Measurements from ENCODE around the gene NFS1.
"Not testable (repeated sequence)": the region's sequence is repeated elsewhere in the genome, so short reads cannot be mapped to it uniquely, and the experiment has no call there.

Gene NFS1

DNA sequence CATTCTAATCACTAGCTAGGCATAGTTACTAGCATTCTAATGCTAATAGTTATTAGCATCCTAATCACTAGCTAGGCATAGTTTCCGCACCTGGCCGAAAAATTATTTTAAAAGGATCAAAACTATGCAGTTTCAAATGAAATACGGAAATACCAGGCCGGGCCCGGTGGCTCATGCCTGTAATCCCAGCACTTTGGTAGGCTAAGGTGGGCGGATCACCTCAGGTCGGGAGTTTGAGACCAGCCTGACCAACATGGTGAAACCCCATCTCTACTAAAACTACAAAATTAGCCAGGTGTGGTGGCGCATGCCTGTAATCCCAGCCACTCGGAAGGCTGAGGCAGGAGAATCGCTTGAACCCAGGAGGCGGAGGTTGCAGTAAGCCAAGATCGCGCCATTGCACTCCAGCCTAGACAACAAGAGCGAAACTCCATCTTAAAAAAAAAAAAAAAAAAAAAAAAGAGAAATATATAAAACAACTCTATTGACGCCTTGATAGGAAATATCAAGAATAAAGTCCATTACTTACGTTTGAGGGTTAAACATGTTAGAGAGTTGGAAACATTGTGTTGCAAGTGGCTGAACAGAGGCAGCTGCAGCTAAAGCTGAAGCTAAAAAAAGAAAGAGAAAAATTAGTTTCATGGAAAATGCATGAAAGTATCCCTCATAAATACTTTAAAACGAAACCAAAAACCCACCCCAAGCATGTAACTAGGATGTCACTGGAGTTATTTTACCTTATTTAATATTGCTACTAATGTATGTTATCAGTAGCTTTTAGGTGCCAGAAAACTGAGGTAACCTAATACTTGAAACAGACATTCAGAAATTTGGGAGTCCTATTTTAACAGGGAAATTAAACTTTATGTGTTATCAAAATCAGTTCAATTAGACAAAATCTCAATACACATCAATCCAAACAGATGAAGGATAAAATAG, 7.7 kb upstream of the NFS1 start:
- not testable (repeated sequence) for DNase-seq

DNA sequence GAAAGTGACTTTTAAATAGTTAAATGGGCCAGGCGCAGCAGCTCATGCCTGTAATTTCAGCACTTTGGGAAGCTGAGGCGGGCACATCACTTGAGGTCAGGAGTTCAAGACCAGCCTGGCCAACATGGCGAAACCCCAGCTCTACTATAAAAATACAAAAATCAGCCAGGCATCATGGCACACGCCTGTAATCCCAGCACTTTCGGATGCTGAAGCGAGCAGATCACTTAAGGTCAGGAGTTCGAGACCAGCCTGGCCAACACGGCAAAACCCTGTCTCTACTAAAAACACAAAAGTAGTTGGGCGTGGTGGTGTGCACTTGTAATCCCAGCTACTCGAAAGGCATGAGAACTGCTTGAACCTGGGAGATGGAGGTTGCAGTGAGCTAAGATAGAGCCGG, 6.7 kb upstream of the NFS1 start:
- not testable (repeated sequence) for DNase-seq

GRCh38 chr20:35704514-35705261, 5.5 kb upstream of the NFS1 start:
- DNase-seq = no peak

DNA sequence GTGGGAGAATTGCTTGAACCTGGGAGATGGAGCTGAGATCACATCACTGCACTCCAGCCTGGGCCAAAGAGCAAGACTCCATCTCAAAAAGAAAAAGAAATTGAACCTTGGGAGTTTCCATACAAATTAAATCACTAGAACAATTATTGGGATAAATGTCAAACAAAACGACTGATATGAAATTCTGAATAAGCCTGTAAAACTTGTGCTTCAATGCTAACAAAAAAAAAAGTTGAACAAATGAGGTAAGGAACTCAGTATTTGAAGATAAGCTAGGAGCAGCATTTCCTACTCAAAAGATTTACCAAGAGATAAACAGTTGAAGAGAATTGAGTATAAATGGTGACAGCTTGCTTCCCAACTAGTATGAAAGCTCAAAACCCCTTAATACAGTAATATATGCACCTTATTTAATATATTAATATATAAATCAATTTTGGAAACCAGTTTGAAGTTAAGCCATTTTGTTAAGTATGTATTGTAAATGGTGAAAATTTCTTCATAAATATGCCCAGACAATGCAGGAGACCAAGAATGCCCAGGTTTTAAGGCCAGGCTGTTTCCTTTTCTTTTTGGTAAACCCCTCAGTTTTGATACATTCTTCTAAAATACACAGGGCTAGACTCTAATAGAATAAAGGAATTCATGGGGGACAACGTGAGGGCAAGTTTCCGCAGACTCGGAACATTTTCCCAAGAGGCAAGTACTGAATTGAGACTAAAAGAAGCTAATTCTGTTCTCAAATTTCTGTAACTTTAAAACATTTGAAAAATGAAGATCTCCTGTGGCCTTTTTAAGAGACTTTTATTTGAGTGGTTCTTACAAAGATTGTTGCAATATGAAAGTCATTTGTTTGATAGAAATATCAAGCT, 3.9 kb upstream of the NFS1 start:
- no peak for DNase-seq

DNA sequence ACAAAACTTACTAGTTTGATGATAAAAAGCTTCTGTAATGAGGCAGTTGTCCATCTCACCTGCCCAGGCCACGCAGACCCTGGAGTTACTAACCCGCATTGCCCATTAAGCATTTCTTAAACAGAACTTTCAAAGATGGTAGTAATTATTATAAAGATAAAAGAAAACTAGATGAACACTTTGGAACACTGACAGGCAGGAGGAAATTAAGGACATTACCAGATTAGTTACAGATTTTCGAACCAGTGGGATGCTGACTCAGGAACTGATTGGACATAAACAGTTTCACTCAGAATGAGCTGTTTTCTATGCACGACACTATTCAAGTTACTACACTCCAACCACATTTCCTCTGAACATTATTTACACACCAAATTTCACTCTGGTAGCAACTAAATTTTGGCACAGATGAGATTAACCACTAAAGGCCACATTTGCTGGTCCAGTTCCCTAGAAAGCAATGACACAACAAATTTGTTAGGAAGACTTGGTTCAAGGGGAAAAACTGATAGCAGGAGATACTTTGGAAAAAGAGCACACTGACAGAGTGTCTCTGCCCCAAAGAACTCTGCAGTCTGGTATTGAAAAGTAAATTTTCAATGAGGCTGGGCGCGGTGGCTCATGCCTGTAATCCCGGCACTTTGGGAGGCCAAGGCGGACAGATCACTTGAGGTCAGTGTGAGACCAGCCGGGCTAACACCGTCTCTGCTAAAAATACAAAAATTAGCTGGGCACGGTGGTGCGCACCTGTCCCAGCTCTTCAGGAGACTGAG, 3.1 kb upstream of the NFS1 start:
- DNase-seq = peak; percentile 60

DNA sequence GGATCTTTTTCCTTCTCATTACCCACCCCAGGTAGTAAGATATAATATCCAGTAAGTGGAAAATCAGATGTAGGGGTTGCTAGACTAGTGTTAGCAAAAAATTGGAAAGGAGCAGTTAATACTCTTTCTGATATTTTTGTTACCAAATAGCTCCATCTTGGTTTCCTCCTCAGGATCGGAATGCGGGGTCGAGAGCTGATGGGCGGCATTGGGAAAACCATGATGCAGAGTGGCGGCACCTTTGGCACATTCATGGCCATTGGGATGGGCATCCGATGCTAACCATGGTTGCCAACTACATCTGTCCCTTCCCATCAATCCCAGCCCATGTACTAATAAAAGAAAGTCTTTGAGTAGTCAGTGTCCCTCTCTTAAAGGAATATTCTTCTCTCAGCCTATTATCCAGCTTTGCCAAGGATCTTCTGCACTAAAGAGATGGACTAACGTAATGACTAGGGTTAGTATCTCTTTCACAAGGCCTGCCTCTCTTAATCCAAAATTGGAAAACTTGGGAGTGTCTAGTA, 1.5 kb upstream of the NFS1 start:
- no peak for DNase-seq

- DNase-seq = peak; percentile 26
These were observed 939 bp upstream of the NFS1 start for GRCh38 chr20:35699957-35700624.

DNA sequence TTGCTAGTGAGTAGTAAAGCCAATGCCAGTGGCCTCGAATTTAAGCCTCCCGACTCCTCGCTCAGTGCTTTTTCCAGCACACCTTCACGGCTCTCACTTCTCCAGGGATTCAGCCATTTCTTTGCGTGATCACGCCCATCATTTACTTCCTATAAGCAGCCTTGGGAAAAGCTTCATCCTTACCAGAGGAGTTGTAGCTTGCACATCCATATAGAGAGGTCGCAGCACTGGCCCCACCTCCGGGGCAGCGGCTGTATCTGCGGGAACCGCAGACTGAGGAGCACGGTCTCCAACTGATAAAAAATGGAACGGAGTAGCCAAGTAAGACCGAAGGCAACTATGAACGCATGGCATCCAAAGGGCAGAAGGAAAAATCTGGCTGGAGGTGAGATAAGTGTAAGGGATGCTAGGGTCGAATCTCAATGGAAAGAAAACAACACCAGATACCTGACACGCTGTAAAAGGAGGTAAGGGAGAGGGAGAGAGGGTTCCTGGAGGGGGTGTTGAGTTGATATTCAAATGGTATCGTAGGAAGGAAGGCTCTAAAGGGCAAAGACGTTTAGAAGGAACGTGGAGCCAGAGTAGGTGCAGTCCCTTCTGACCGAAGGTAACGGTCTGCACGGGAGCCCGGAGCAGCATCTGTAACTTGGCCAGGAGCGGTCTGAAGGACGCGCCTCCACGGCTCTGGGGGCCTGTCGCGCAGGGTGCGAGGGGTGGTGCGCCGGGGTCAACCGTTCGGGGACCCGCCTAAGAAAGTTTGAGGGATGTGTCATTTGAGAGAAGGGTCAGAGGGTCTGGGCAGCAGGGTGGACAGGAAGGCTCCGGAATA, 640 bp downstream of the NFS1 start:
- no peak for DNase-seq

GRCh38 chr20:35697696-35698297, 1.4 kb downstream of the NFS1 start:
- DNase-seq = no peak

DNA sequence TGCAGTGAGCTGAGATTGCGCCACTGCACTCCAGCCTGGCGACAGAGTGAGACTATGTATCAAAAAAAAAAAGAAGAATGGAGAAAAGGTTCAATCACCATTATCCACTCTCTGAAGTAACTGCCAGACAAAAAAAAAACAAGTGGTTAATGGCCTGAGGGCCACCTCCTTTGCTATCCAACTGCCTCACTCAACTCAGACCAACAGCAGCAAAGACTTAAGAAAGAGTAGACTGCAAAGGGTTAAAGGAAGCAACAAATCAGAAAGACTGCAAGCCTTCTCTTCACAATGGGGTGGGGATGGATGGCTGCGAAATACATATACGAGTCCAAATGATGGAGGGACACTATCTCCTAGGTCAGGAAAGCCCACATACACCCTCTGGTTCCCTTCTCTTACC, 3.2 kb downstream of the NFS1 start:
- DNase-seq = no peak

DNA sequence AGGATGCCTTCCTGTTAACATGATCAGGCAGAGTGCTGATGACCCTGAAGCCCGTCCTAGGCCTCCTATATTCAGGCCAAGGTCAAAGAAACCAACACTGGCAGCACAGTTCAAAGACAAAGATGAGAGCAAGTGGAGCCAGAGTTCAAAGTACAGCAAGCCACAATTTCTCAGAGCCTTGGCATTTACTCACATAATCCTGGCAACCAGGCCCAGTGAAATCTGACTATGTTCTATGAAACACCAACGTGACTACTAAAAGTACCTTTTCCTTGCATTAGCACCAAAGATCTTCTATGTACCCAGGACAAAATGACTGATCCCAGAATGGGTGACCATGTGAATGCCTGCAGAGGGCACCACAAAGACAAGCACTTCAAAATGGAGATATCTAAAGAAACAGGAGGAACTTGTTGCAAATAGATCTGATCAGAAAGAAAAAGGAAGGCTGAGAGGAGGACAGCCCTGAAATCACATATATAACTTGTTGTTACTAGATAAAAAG, 3.9 kb downstream of the NFS1 start:
- DNase-seq = no peak

DNA sequence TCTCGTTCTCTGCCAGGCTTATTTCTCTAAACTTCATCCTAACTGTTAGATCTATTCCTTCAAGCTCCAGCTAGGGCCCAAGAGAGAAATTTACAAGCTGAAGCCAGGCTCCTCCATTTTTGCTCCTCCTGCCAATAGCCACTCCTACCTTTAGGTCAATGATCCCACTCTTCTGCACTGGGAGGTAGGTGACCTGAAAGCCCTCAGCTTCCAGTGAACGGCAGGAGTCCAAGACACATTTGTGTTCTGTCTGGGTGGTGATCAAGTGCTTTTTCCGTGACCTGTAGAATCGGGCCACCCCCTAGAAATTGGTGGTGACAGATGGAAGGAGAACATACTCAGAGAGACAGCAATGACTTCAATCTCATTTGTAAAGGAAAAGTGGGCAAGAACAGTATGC, 8.9 kb downstream of the NFS1 start:
- DNase-seq = no peak

- DNase-seq = not testable (repeated sequence)
These were observed 12.3 kb downstream of the NFS1 start for GRCh38 chr20:35686872-35687271.

DNA sequence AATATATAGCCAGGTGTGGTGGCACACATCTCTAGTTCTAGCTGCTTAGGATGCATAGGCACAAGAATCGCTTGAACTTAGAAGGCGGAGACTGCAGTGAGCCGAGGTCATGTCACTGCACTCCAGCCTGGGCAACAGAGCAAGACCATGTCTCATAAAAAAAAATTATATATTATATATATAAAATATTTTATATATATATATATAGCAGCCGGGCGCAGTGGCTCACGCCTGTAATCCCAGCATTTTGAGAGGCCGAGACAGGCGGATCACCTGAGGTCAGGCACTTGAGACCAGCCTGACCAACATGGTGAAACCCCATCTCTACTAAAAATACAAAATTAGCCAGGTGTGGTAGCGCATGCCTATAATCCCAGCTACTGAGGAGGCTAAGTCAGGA, 13.8 kb downstream of the NFS1 start:
- not testable (repeated sequence) for DNase-seq

- no peak for DNase-seq
These were observed 17.2 kb downstream of the NFS1 start for GRCh38 chr20:35681960-35682359.

DNA sequence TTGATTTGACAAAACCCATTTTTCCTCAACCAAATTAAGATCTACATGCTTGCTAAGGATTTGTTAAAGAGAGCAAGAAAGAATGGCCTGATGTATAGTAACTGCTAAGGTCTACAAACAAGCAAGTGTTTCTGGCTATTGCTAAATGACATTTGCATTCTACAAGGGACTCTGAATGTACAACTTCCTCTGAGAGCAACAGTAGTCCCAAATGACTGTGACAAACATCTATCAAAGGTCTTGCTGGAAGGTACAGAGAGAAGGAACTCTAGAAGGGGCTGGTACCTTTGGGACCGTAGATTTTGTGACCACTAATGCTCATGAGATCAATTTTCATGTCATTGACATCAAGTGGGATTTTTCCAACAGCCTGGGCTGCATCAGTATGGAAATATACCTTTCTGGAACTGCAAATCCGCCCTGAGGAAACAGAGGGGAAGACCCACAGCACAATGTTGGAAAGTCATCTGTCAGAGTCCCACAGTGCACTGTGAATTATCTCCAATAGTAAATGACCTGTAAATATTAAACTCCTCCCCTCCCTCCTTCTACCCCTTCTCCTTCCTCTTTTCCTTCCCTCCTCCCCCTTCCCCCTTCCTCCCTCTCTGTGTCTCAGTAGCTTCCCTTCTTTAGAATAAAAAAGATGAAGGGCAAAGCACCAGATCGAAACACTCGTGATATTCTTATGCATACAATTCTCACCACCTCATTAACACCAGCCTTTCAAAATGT, 18.5 kb downstream of the NFS1 start:
- DNase-seq = no peak

DNA sequence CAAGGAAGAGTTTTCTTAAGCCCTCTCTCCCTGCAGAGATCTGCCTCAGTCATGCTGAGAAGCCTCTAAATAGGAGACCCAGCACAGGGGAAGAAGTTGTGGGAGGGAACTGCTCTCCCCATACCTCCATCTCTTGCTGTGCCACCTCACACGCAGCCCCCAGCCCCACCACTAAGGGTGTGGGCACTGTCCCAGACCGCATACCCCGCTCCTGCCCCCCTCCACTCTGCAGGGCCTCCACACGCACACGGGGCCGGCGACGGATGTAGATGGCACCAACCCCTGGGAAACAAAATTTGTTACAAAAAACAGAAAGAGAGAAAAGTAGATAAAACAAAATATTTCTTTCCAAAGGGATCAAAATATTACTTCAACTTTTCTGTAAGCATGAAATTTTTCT, 24.2 kb downstream of the NFS1 start:
- DNase-seq = no peak

- DNase-seq = no peak
These were observed 25.3 kb downstream of the NFS1 start for GRCh38 chr20:35673884-35674283.

- DNase-seq = no peak
These were observed 29.5 kb downstream of the NFS1 start for GRCh38 chr20:35669681-35670080.
